ENCODE measurements around the gene CACNA2D2. TPM values are rescaled to one million over a fixed set of nuclear protein-coding genes. Genes with fewer than 3 reads are reported as not detected.

Gene CACNA2D2
- total and polyA plus RNA-seq, 2 of the 13 experiments (the other 11 are each of a cell fraction or from before 2014, with no cell fraction given): not detected

DNA sequence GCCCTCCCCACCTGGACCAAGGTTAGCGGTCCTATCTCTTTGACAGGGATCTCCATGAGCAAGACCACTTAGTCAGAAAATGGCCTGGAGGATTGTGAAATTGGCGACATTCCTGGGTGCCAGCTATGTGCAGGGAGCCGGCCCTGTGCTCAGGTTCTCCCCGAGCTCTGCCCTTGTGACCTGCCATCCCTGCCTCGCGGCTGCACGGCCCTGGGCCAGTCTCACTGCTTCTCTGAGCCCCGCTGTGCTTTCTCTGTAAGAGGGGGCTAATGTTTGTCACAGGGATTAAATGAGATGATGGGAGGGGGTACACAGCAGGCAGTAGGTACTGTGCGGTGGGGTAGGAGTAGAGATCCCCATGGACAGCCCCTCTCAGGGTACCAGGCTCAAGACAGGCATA, 49.2 kb upstream of the CACNA2D2 start:
- intact Hi-C loops (cut with micrococcal nuclease; ENCODE audit: unreplicated experiment): no loop called here
- FAIRE-seq (no peak), DNase-seq (ENCODE audit: low spot score) (no peak), ATAC-seq (no peak)
- TF ChIP-seq CEBPB (IDR thresholded peaks at IDR 0.05; ENCODE audit: borderline replicate concordance, low read depth, low read length): 0 out of 2 replicates have a peak, but pooled peaks have one; percentile 16
- no peak for TF ChIP-seq HNRNPUL1 (IDR thresholded peaks at IDR 0.05; ENCODE audit: low read depth, low read length)
- no peaks in the 10 kb centered on the region for H3K79me2 ChIP-seq (ENCODE audit: insufficient read depth, low read length)
- POLR2A ChIA-PET: no interaction called here
- H3K4me2 ChIP-seq (ENCODE audit: low read depth, low read length): no peak overlapping the region
- CTCF ChIA-PET (ENCODE audit: low intra/inter-chr PET ratio, low total read pairs): no interaction called here
- 0% methylated on average over 3 of the region's 9 CpGs for WGBS (ENCODE audit: low lambda C conversion rate)
- in situ Hi-C loops (cut with HindIII; ENCODE audit: extremely low pct_ligation_motif_present, low pct_unique_long_range_greater_than_20kb): no loop called here
- no peak overlapping the region for H3K27ac ChIP-seq (ENCODE audit: extremely low read length, insufficient read depth, low read length)
- H3K9me3 ChIP-seq (ENCODE audit: low read length): no peaks in the 10 kb centered on the region
- H4K20me1 ChIP-seq (ENCODE audit: insufficient read depth, low read length): peaks cover 2% of the 10 kb centered on the region; the same call in 1 of the 2 replicates
- BruUV-seq (replicated peaks): no TSS peak
- H3K9ac ChIP-seq (ENCODE audit: insufficient read depth, low read depth, low read length): no peak overlapping the region
- no peak overlapping the region for H3K4me3 ChIP-seq (replicated peaks in 1 of 3; ENCODE audit: insufficient read depth in 1 of 3, low read depth in 2 of 3, low read length in 3 of 3)
- peaks cover 2 to 31% of the 10 kb centered on the region in 2 experiments; a peak in 3 of 5 replicates for H3K27me3 ChIP-seq (ENCODE audit: control insufficient read depth in 1 of 2, insufficient read depth in 2 of 2, low read length in 2 of 2)
- peaks cover 14% of the 10 kb centered on the region for H3K4me1 ChIP-seq (ENCODE audit: insufficient read depth, low read length)
- no peaks in the 10 kb centered on the region for H3K36me3 ChIP-seq (replicated peaks in 1 of 2; ENCODE audit: control insufficient read depth in 1 of 2, insufficient read depth in 2 of 2, low read length in 2 of 2)
- no peak overlapping the region for H2AFZ ChIP-seq (ENCODE audit: low read length)

DNA sequence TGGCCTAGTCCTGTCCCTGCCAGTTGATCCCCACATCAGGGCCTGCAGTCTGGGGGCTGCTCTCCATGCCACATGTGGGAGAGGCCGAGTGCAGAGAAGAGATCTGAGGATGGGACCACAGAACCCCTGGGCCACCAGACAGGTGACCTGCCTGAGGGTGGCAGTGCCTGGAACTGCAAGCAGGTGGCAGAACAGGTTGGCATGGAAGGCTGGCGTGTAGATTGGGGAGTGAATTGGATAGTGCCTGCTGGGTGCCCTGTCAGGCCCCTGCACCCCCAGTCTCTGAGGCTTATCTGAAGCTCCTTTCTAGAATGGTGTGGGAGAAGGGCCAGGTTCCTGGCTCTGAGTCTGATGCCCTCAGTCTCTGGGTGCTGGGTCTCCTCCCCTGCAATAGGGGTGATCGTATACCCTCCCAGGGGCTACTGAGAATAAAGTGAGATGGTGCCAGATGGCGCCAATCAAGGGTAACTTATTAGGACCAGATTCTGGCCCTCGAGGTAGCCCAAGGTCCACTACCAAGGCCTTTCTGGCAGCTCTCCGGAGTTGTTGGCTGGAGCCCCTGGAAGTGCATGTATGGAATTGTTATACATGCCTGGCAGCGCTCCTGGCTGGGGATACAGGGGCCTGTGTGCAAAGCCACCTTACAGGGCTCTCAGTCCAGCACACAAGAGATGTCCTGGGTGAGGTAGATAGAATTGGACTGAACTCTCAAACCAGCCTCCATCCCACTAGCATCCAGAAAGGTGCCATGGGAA, 48.4 kb upstream of the CACNA2D2 start:
- no TSS peak for BruUV-seq (replicated peaks)
- Histone ChIP-seq H3K9ac (ENCODE audit: insufficient read depth, low read depth, low read length) (no peak overlapping the region), H3K36me3 (replicated peaks in 1 of 2; ENCODE audit: control insufficient read depth in 1 of 2, insufficient read depth in 2 of 2, low read length in 2 of 2) (no peaks in the 10 kb centered on the region), H3K27me3 (ENCODE audit: control insufficient read depth in 1 of 2, insufficient read depth in 2 of 2, low read length in 2 of 2) (peaks cover 2 to 25% of the 10 kb centered on the region in 2 experiments; a peak in 3 of 5 replicates), H2AFZ (ENCODE audit: low read length) (no peak overlapping the region), H3K4me3 (replicated peaks in 1 of 3; ENCODE audit: insufficient read depth in 1 of 3, low read depth in 2 of 3, low read length in 3 of 3) (no peak overlapping the region), H3K79me2 (ENCODE audit: insufficient read depth, low read length) (no peaks in the 10 kb centered on the region), H3K4me1 (ENCODE audit: insufficient read depth, low read length) (peaks cover 7% of the 10 kb centered on the region), H4K20me1 (ENCODE audit: insufficient read depth, low read length) (peaks cover 2% of the 10 kb centered on the region; the same call in 1 of the 2 replicates), H3K9me3 (ENCODE audit: low read length) (no peaks in the 10 kb centered on the region), H3K27ac (ENCODE audit: extremely low read length, insufficient read depth, low read length) (no peak overlapping the region), H3K4me2 (ENCODE audit: low read depth, low read length) (no peak overlapping the region)
- FAIRE-seq (no peak), DNase-seq (ENCODE audit: low spot score) (no peak), ATAC-seq (no peak)
- intact Hi-C loops (cut with micrococcal nuclease; ENCODE audit: unreplicated experiment): no loop called here
- CTCF ChIA-PET (ENCODE audit: low intra/inter-chr PET ratio, low total read pairs): no interaction called here
- WGBS (ENCODE audit: low lambda C conversion rate): 13% methylated on average over 6 of the region's 7 CpGs
- in situ Hi-C loops (cut with HindIII; ENCODE audit: extremely low pct_ligation_motif_present, low pct_unique_long_range_greater_than_20kb): no loop called here
- POLR2A ChIA-PET: no interaction called here
- 0 out of 2 replicates have a peak, but pooled peaks have one; percentile 26 for TF ChIP-seq HNRNPL (IDR thresholded peaks at IDR 0.05; ENCODE audit: low read depth, low read length)
- TF ChIP-seq, protein P1, sequence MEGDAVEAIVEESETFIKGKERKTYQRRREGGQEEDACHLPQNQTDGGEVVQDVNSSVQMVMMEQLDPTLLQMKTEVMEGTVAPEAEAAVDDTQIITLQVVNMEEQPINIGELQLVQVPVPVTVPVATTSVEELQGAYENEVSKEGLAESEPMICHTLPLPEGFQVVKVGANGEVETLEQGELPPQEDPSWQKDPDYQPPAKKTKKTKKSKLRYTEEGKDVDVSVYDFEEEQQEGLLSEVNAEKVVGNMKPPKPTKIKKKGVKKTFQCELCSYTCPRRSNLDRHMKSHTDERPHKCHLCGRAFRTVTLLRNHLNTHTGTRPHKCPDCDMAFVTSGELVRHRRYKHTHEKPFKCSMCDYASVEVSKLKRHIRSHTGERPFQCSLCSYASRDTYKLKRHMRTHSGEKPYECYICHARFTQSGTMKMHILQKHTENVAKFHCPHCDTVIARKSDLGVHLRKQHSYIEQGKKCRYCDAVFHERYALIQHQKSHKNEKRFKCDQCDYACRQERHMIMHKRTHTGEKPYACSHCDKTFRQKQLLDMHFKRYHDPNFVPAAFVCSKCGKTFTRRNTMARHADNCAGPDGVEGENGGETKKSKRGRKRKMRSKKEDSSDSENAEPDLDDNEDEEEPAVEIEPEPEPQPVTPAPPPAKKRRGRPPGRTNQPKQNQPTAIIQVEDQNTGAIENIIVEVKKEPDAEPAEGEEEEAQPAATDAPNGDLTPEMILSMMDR (CRISPR knock-in tag; IDR thresholded peaks at IDR 0.05): 0 out of 2 replicates have a peak, but pooled peaks have one; percentile 7
- TF ChIP-seq, protein P2, sequence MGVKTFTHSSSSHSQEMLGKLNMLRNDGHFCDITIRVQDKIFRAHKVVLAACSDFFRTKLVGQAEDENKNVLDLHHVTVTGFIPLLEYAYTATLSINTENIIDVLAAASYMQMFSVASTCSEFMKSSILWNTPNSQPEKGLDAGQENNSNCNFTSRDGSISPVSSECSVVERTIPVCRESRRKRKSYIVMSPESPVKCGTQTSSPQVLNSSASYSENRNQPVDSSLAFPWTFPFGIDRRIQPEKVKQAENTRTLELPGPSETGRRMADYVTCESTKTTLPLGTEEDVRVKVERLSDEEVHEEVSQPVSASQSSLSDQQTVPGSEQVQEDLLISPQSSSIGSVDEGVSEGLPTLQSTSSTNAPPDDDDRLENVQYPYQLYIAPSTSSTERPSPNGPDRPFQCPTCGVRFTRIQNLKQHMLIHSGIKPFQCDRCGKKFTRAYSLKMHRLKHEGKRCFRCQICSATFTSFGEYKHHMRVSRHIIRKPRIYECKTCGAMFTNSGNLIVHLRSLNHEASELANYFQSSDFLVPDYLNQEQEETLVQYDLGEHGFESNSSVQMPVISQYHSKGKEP (CRISPR knock-in tag; IDR thresholded peaks at IDR 0.05): no peak

All from HepG2 (cell line).